ENCODE measurements around the gene FBXO34.

The FBXO34 gene

GRCh38 chr14:55336162-55336561, 64.9 kb downstream of the FBXO34 start:
- Histone ChIP-seq H3K4me2 (ENCODE audit: low read depth, low read length, poor library complexity, severe bottlenecking) (peak overlapping the region; percentile 53), H3K9me3 (ENCODE audit: insufficient read depth, low read depth, low read length) (no peaks in the 10 kb centered on the region), H3K36me3 (ENCODE audit: insufficient read depth, low read length) (no peaks in the 10 kb centered on the region), H3K27me3 (ENCODE audit: insufficient read depth, low read length, poor library complexity, severe bottlenecking) (no peaks in the 10 kb centered on the region), H3K79me2 (ENCODE audit: insufficient read depth, low read length) (peaks cover 86% of the 10 kb centered on the region), H4K20me1 (ENCODE audit: insufficient read depth, low read length, poor library complexity, severe bottlenecking) (peaks cover 80% of the 10 kb centered on the region), H3K9ac (ENCODE audit: low read depth, low read length, poor library complexity, severe bottlenecking) (no peak overlapping the region), H2AFZ (ENCODE audit: low read length) (no peak overlapping the region), H3K9me2 (replicated peaks; ENCODE audit: low read depth, low read length) (no peaks in the 10 kb centered on the region), H3K4me1 (ENCODE audit: insufficient read depth, low read length, poor library complexity, severe bottlenecking) (peaks cover 71% of the 10 kb centered on the region), H3K4me3 (ENCODE audit: low read length, poor library complexity, severe bottlenecking) (no peak overlapping the region), H3F3A (ENCODE audit: low read depth) (peaks cover 4% of the 10 kb centered on the region; the same call in 1 of the 2 replicates)
- no peak for TF ChIP-seq EZH2phosphoT487 (IDR thresholded peaks at IDR 0.05; ENCODE audit: borderline replicate concordance)
- TF ChIP-seq CTCF (conservative IDR thresholded peaks at IDR 0.05; ENCODE audit: low read length): no peak

GRCh38 chr14:55336691-55337090, 65.5 kb downstream of the FBXO34 start:
- no peaks in the 10 kb centered on the region for H3K36me3 ChIP-seq (ENCODE audit: insufficient read depth, low read length)
- no peaks in the 10 kb centered on the region for H3K27me3 ChIP-seq (ENCODE audit: insufficient read depth, low read length, poor library complexity, severe bottlenecking)
- TF ChIP-seq CTCF (conservative IDR thresholded peaks at IDR 0.05; ENCODE audit: low read length) (no peak), EZH2phosphoT487 (IDR thresholded peaks at IDR 0.05; ENCODE audit: borderline replicate concordance) (no peak)
- no peak overlapping the region for H2AFZ ChIP-seq (ENCODE audit: low read length)
- H3K4me2 ChIP-seq (ENCODE audit: low read depth, low read length, poor library complexity, severe bottlenecking): peak overlapping the region; percentile 53
- peaks cover 75% of the 10 kb centered on the region for H3K4me1 ChIP-seq (ENCODE audit: insufficient read depth, low read length, poor library complexity, severe bottlenecking)
- no peaks in the 10 kb centered on the region for H3K9me3 ChIP-seq (ENCODE audit: insufficient read depth, low read depth, low read length)
- H3K9me2 ChIP-seq (replicated peaks; ENCODE audit: low read depth, low read length): no peaks in the 10 kb centered on the region
- H3F3A ChIP-seq (ENCODE audit: low read depth): peaks cover 4% of the 10 kb centered on the region; the same call in 1 of the 2 replicates
- H4K20me1 ChIP-seq (ENCODE audit: insufficient read depth, low read length, poor library complexity, severe bottlenecking): peaks cover 82% of the 10 kb centered on the region
- H3K79me2 ChIP-seq (ENCODE audit: insufficient read depth, low read length): peaks cover 90% of the 10 kb centered on the region
- H3K9ac ChIP-seq (ENCODE audit: low read depth, low read length, poor library complexity, severe bottlenecking): no peak overlapping the region
- H3K4me3 ChIP-seq (ENCODE audit: low read length, poor library complexity, severe bottlenecking): no peak overlapping the region

- no peak overlapping the region for H2AFZ ChIP-seq (ENCODE audit: low read length)
- H3K4me1 ChIP-seq (ENCODE audit: insufficient read depth, low read length, poor library complexity, severe bottlenecking): peaks cover 48% of the 10 kb centered on the region
- H3K36me3 ChIP-seq (ENCODE audit: insufficient read depth, low read length): no peaks in the 10 kb centered on the region
- peaks cover 96% of the 10 kb centered on the region for H3K79me2 ChIP-seq (ENCODE audit: insufficient read depth, low read length)
- no peak overlapping the region for H3K4me3 ChIP-seq (ENCODE audit: low read length, poor library complexity, severe bottlenecking)
- no peaks in the 10 kb centered on the region for H3K9me2 ChIP-seq (replicated peaks; ENCODE audit: low read depth, low read length)
- peaks cover 76% of the 10 kb centered on the region for H4K20me1 ChIP-seq (ENCODE audit: insufficient read depth, low read length, poor library complexity, severe bottlenecking)
- no peaks in the 10 kb centered on the region for H3F3A ChIP-seq (ENCODE audit: low read depth)
- TF ChIP-seq EZH2phosphoT487 (IDR thresholded peaks at IDR 0.05; ENCODE audit: borderline replicate concordance) (no peak), CTCF (conservative IDR thresholded peaks at IDR 0.05; ENCODE audit: low read length) (no peak)
- H3K9me3 ChIP-seq (ENCODE audit: insufficient read depth, low read depth, low read length): no peaks in the 10 kb centered on the region
- no peak overlapping the region for H3K9ac ChIP-seq (ENCODE audit: low read depth, low read length, poor library complexity, severe bottlenecking)
- no peak overlapping the region for H3K4me2 ChIP-seq (ENCODE audit: low read depth, low read length, poor library complexity, severe bottlenecking)
- H3K27me3 ChIP-seq (ENCODE audit: insufficient read depth, low read length, poor library complexity, severe bottlenecking): no peaks in the 10 kb centered on the region
These were observed 68.5 kb downstream of the FBXO34 start for GRCh38 chr14:55339770-55340169.
